Head of caudate nucleus (tissue), 42 donors: ENCODE data around the gene FBXO10.
A peak's percentile ranks its signal among the peaks of the same experiment; 100 is the strongest.

Experiments
- DNase-seq, 42 donors: peaks; one replicate each; pipeline versions ENCODE4 v3.0.0 to v3.0.0-alpha.2; 2020 to 2021; ENCODE audit warnings: mixed read lengths in 7 of 42
- intact Hi-C: fragments of 100-400 bp; cut with DNase I; formaldehyde crosslinking; loops from one replicate; pipeline ENCODE4 v1.15.0; 2022

FBXO10 gene

DNA sequence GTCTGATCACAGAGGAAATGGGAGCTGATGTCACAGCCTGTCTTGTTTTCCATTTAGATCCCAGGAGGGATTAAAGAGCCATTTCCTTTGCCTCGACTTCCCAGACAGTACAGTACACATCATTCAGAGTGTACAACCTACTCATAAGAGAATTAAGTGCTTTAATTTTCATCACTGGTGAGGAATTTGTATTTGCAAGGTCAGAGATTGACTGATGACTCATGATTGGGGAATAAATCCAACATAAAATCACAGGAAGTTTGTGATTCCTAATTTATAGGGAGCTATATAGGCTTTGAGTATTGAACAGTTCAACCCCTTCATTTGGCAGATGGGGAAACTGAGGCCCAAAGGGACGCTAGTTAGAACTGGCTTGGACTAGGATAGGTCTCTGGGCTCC is 20.3 kb upstream of the FBXO10 start:
- intact Hi-C loops = loop anchor here (10.0 kb wide), 3 partner anchors 112 to 188 kb away; partner anchors contain the start of genes EXOSC3, POLR1E and TRMT10B
- no peak for DNase-seq

DNA sequence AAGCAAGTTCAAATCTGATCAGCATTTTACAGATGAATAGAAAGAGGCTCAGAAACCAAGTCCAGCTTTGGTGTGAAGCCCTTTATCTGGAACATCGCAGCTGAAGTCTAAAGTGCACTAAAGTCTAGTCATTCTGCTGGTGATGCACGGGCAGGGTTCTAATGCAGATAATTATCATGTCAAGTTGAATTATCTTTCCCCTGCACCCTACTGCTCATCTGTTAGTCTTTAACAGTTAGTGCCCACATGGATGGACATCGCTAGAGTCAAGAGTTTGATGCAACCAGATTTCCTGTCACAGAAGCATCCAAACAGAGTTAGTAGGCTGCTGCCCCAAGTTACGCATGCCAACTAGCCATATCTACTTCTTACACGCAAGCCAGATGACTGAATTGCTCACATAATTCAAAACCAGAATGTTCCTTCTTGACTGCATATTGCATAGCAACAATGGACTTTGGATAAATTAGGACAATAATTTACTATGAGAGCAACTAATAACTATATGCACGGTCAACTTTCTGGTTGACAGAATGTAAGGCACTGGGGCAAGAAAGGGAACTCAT is 17.8 kb upstream of the FBXO10 start:
- DNase-seq = no peak
- intact Hi-C loops = loop anchor here (2.0 to 10.0 kb wide), 4 partner anchors 17 to 191 kb away; partner anchors contain the start of genes EXOSC3, FBXO10, POLR1E and TRMT10B

DNA sequence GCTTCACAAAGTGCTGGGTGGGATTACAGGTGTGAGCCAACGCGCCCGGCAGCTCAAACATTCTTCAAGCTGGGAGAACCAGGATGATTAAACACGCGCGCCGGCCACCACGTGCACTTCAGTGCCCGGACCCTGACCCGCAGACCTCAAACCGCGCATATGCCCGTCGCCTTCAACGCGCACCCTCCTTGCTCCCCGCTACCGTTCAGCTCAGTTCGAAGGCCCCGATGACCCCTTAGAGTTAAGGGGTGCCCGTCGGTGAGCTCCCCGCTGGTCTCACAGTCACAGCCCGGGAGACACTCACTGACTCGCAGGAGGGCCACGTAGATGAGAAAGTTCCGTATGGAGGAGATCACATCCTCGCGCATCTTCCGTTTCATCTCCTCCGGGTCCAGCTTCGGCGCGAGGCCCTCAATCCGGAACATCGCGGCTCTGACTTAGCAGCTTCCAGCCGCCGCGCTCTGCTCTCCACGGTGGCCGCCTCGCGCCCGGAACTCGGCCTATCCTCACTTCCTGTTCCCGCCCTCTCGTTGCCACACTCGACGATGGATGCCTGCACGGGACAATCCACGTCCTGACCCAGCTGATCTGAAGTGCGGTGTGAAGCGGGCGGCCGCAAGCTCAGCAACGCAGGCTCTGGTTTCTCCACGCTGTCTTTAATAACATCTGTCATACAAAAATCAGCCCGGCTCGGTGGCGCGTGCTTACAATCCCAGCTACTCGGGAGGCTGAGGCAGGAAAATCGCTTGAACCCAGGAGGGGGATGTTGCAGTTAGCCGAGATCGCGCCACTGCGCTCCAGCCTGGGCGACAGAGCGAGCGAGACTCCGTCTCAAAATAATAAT is 16.1 kb upstream of the FBXO10 start, which contains the start of gene TOMM5:
Gene TOMM5, minus strand, starts transcription at position 490 of the 844 bp plus-strand sequence. Its CDS starts 65 bp downstream, at position 425.
- intact Hi-C loops = loop anchor here (10.0 kb wide), 3 partner anchors 108 to 192 kb away; partner anchors contain the start of genes EXOSC3, POLR1E and TRMT10B
- DNase-seq = peak; percentile 90 to 98 (median 95)

DNA sequence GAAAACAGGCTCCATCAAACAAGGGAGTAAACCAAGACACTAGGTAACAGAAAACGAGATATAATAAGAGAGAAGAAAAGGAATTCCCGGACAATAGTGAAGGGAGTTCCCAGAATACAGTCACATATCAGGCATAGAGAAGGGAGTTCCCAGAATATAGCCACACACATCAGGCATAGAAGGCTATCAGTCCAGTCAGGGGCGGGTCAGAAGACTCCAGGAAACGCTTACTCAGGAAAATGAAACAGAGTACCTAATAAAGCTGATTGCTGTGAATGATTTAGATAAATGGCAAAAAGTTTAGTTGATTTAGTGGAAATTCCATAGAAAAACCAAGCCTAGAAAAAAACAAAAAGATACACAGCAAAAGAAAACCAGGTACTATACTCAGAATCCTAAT is 11.3 kb upstream of the FBXO10 start:
- no peak for DNase-seq
- intact Hi-C loops = no loop called here

DNA sequence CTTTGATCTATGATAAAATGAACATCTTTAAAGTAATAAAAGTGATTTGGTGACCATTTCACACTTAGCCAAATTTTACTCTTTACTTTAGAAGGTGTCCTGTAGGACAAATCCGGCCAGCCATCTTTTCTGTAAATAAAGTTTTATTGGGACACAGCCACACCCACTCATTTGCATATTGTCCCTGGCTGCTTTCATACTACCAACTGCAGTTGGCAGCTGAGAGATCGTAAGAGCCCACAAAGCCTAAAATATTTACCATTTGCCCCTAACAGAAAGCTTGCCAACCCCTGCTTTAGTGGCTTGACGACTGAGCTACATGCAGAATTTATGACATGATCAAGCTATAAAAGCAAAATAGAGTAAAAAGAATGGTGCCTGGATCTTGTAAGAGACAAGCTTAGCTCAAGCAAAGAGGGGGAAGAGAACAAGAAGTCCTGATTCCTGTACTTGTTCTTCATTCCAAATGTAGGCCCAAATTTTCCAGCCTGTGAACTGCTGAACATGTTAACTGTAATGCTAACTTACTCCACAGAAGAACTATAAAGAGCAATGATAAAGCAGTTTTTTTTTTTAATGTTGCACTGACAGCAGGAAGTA is 7.4 kb upstream of the FBXO10 start:
- no peak for DNase-seq
- intact Hi-C loops = no loop called here

DNA sequence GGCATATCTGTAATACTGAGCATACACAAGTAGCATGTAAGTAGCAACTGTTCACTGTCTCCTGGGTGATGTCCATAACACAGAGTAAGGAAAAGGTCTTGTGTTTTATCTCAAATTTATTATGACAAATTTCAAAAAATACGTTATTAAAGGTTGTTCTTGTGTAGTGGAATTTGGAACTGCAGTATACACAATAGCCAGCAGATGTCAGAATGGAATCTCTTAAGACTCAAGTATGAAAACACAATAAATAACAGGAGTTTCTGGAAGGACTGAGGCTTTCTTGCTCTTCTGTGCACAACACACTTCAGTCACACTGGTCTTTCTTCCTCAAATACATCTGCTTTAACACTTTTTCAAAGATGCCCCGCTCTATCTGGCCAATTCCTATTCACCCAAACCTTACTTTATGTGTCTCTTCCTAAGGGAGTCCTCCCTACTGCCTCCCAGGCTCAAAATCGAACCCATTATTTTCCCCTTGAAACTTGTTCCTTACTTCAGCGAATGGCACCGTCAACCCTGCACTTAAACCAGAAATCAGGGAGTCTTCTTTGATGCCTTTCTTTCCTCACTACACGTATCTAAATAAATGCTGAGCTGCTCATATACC is 6.5 kb upstream of the FBXO10 start:
- DNase-seq = peak in 3 of 42 donors; percentile 18 to 48 (median 26)
- intact Hi-C loops = no loop called here

DNA sequence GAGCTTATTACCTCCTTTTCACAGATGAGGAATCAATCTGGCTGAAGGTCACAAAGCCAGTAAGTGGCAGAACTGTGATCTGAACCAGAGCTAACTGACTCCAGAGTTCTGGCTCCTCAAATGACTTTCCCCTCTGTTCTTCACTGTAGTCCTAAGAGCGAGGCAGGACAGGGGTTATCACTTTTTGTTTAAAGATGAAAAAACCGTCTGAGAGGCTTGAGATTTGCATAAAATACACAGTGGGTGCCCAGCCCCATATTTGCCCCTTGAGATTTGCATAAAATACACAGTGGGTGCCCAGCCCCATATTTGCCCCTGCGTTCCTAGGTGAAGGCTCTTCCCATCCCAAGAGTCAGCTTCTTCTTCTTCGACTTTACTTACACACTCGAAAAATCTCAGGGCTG is 667 bp downstream of the FBXO10 start:
- no peak for DNase-seq
- intact Hi-C loops = no loop called here

DNA sequence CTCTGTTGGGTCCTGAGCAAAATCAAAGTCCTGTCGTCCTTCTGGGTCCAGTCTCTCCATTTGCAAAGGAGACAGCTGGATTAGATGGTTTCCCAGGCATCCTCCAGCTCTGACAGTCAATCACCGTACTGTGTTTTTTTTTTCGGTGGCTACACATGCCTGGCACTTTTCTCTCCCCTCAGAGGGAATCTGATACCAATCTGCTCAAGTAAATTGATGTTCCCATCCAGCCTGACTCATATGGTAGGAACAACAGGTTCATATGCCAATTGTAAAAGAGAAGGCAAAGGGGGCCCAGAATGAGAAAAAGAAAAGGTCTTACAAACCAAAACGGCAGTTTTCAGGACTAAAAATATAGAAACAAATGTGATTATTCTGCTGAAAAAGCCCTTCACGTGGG is 1.2 kb downstream of the FBXO10 start:
- DNase-seq = no peak

DNA sequence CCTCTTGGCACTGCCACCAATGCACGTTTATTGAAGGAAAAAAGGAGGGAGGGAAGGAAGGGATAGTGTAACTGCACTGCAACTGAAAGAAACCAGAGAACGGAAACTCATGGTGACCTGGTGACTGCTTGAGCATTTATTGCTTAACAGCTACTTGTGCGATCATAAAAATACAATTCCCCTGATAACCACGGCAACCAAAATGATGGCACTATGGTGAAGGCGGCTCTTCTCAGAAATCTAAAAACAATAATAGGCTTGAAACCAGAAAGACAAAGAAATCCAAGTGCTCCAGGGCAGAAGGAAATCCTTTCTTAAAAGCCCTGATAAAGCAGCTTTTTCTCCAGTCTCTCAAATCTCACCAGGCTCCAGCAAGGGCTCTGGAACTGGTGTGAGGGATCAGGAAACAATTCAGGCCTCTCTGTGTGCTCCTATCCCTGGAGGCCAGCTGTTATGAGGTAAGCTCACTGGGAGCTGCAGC is 1.9 kb downstream of the FBXO10 start:
- intact Hi-C loops = no loop called here
- DNase-seq = no peak

More for the DNA sequence above, 1.2 kb downstream of the FBXO10 start:
- intact Hi-C loops = no loop called here

DNA sequence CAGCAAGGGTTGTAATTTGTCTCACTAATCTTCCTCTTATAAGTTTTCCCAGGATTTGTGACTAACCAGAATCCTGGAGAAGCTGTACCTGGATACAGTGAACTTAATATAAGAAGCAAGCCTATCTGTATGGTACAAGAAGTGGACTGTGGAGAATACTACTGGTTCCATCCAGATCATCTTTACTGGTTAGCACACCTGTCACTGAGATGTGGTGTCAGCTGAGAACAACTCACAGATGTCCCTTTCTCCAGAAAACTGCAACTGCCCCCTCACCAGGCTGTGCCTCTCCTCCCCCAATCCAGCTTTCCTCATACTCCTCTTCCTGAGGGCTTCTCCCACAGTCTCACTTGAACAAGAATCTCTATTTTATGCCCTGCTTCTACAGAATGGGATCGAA is 4.9 kb downstream of the FBXO10 start:
- intact Hi-C loops = no loop called here

DNA sequence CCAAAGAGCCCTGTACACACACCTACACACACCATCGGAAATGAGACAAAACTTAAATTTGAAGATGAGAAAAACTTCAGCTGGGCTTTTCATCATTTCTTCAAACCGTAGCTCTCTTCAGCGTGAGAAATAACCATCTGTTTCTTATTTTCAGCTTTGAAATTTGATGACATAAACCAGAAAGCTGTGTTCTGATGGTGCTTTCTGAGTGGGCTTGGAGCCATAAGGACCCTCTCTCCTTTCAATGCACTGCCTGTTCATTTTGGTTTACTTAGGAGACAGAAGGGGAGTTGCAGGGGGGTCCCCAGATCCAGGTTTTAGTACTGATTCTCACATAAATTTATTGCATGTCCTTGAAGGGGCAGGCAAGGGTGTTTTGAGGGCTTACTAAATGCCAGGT is 9.5 kb downstream of the FBXO10 start:
- no peak for DNase-seq
- intact Hi-C loops = no loop called here

More for the DNA sequence above, 4.9 kb downstream of the FBXO10 start:
- DNase-seq = no peak

DNA sequence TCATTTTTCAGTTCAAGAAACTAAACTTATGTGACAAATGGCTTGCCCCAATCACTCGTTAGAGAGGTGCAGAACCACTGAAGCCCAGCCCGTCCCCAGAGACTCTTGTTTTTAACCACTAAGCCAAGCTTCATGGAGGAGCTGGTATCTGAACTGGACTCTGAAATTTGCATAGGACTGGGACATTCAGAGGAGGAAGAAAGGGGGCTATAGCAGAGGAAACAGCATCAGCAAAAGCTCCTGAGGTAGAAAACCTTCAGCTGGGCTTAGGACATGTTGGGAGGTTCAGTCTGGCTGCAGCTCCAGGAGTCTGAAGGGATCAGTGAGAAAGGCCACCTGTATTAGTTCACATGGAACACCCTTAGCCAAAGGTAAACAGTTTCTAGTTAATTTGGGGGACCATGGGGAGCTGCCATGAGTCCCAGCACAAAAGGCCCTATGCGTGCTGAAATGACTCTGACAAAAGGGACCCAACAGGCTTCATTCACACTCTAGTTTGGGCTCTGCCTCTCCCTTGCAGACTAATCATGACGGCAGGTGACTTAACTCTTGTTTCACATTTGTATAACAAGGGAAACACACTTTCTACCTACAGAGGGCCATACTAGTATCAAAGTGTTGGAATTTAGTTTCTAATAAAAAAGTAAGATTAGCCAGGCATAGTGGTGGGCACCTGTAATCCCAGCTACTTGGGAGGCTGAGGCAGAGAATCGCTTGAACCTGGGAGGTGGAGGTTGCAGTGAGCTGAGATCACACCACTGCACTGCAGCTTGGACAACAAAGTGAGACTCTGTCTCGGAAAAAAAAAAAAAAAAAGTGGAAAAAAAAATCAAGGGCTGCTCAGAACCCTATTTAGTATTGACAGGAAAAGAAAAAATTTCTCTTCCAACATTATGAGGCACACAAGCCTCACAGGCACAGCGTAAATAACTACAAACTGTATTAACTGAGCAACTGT is 10.2 kb downstream of the FBXO10 start:
- intact Hi-C loops = no loop called here
- no peak for DNase-seq

DNA sequence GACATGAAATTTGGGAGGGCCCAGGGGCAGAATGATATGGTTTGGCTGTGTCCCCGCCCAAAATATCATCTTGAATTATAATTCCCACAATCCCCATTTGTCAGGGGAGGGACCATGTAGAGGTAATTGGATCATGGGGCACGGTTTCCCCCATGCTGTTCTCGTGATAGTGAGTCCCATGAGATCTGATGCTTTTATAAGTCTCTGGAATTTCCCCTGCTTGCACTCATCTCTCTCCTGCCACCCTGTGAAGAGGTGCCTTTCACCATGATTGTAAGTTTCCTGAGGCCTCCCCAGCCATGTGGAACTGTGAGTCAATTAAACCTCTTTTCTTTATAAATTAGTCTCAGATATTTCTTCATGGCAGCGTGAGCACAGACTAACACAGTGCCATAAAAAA is 11.3 kb downstream of the FBXO10 start:
- intact Hi-C loops = no loop called here
- DNase-seq = no peak

DNA sequence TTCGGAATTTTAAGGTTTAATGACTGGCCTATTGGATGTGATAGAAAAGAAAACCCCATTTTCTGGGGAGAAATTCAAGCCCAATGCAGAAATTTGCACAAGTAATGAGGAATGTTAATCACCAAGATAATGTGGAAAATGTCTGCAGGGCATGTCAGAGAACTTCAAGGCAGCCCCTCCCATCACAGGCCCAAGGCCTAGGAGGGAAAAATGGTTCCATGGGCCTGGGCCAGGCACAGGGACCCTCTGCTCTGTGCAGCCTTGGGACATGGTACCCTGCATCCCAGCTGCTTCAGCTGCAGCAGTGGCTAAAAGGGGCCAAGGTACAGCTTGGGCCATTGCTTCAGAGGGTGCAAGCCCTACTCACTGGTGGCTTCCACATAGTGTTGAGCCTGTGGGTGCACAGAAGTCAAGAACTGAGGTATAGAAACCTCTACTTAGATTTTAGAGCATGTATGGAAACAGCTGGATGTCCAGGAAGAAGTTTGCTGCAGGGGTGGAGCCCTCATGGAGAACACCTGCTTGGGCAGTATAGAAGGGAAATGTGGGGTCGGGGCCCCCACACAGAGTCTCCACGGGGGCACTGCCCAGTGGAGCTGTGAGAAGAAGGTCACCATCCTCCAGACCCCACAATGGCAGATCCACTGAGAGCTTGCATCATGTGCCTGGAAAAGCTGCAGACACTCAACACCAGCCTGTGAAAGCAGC is 12.2 kb downstream of the FBXO10 start:
- DNase-seq = no peak
- intact Hi-C loops = no loop called here

DNA sequence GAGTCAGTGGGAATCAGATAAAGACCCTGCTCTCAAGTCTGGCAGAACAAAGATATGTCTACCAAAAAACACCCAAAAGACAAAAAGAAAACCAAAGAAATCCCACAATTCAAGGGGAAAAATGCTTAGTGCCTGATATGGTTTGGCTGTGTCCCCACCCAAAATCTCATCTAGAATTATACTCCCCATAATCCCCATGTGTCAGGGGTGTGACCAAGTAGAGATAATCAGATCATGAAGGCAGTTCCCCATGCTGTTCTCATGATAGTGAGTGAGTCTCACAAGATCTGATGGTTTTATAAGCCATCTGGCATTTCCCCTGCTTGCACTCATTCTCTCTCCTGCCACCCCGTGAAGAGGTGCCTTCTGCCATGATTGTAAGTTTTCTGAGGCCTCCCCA is 13.4 kb downstream of the FBXO10 start:
- intact Hi-C loops = no loop called here
- no peak for DNase-seq

DNA sequence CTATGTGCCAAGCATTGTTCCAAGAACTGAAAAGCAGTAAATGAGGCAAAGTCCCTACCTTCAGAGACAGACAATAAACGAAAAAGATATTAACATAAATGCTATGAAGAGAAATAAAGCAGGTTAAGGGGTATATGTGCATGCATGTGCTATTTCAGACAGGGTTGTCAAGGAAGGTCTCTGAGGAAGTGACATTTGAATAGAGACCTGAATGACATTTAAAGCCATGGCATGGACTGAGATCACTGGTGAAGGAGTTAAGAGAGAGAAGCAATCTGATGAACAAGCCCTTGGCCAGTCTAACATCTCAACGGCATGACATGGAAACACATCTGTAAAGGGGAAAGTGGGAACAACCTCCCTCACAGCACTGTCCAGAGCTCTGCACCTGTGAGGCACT is 14.5 kb downstream of the FBXO10 start:
- no peak for DNase-seq
- intact Hi-C loops = no loop called here

DNA sequence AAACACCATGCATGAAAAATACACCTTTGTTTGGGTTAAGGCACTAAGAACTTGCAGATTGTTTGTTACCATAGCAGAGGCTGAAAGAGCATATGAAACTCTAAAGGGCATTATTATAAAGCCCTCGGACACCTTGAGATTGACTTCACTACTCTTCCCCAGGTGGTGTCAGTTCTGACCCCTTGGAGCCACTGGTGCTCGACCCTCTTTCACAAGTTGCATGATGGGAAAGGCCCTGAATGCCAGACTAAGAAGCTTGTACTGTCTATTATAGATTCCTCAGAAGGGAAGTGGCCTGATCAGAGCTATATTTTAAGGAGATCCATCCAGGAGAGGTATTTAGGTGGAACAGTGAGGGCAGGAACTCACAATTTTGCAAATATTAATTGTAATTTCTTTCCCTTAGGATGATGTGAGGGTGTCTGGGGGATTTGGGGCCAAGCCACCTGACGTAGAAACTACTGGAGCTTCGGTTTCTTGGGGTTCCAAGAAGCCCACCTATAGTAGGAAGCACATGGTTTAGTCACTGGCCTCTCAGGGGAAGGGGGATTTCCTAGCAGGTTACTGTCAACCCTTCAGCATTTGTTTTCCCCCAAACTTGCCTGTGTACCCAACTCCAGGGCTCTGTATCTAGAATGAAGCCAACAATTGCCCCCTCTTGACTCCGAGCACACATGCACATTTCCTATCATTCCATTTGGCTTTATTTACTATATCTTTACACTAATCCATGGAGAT is 16.2 kb downstream of the FBXO10 start:
- intact Hi-C loops = no loop called here

More for the DNA sequence above, 16.2 kb downstream of the FBXO10 start:
- no peak for DNase-seq
